Measurements from ENCODE around the gene OR6P1. TPM values are rescaled to one million over a fixed set of nuclear protein-coding genes. Genes with fewer than 3 reads are reported as not detected.

OR6P1 gene, protein sequence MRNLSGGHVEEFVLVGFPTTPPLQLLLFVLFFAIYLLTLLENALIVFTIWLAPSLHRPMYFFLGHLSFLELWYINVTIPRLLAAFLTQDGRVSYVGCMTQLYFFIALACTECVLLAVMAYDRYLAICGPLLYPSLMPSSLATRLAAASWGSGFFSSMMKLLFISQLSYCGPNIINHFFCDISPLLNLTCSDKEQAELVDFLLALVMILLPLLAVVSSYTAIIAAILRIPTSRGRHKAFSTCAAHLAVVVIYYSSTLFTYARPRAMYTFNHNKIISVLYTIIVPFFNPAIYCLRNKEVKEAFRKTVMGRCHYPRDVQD
- total RNA-seq, result not detected in 2 replicates

DNA sequence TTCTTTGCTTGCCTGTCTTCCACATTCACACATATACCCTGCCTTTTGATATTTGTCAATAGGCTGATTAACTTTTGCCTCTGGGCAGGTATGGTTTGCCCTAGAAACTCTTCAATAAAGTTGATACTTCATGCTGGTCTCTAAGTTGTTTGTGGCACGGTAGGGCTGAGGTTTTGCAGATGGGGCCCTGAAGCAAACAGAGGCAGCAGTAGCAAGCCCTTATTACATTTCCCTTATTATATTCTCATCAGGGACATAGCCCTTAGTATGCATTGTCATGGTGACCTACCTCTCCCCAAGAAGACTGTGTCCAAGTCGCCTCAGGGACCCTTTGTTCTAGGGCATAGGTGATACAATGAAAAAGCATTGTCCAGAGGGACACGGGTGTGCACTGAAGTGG is at the start of gene OR6P1:
Gene OR6P1 (minus strand): TSS at position 101 of the 400 bp plus-strand sequence. CDS start 6,976 bp downstream, outside the sequence.

DNA sequence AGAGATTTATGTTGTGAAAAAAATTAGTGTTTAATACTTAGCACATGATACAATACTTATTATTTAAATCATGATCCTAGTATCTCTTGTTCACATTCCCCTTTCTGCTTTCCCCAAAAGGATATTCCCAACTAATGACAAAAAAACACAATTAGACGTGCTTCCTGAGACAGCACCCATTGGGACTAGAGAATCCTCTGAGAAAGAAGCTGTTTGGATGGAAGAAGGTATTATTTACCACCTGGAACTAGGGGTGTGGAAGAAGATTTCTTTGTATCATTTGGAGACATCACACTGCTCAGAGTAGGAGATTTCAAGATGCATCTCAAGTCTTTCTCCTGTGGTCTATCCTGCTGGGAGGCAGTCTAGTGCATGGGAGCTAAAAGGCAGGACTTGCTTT is 34.6 kb upstream of the OR6P1 start, which contains the start of gene OR10Z1:
Gene OR10Z1 (plus strand): TSS at position 301 of the 400 bp plus-strand sequence. CDS start 1,171 bp downstream, outside the sequence.

DNA sequence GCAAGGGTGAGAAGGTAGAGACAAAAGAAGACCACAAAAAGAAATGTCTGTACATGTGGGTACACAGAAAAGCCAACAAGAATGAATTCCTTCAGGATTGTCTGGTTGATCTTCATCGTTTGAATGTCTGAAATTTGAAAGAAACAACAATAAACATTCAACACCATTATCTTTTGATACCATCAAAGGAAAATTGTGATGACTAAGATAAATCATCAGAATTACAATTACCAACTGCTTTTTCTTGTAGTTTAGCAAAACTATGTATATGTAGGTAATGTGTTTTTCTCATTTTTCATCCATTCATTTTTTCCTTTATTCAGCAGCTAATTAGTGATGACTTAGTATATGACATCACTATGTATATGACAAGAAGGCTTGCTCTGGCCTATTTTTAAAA is 9.4 kb upstream of the OR6P1 start, which contains the start of gene OR10X1:
Gene OR10X1 (minus strand): TSS at position 167 of the 400 bp plus-strand sequence. CDS start 0 bp downstream, at position 167.

DNA sequence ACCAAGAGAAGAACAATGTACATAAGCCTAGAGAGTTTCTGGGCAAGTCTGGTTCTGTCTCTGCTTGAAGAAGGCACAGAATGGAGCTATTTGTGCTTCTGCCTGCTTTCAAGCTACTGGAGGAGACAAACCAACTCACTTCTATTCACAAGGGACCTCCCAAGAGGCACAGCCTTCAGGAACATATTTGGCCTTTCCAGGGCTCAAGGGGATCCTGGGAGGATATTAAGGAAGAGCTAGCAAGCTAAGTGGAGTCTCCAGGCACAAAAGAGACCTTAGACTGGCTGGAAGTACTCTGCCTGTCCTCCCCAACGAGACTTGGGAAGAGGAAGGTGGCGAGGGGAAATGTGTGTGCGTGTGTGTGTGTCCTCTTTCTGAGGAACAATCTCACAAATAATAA is 16.0 kb downstream of the OR6P1 start, which contains the start of gene OR6Y1:
Gene OR6Y1 (minus strand): TSS at position 54 of the 400 bp plus-strand sequence. CDS start 6,300 bp downstream, outside the sequence.

Other genes with a start within 250 kb of the OR6P1 start
- not detected in 2 replicates for gene CD1B, start 239.0 kb downstream of the OR6P1 start, total RNA-seq
- not detected in 2 replicates for gene CD1E, start 216.7 kb downstream of the OR6P1 start, total RNA-seq
- not detected in 2 replicates for gene OR10T2, start 171.1 kb downstream of the OR6P1 start, total RNA-seq
- not detected in 2 replicates for gene OR10K2, start 144.3 kb downstream of the OR6P1 start, total RNA-seq
- gene OR10K1, start 108.7 kb downstream of the OR6P1 start, total RNA-seq, result not detected in 2 replicates
- not detected in 2 replicates for gene OR10R2, start 98.4 kb downstream of the OR6P1 start, total RNA-seq
- not detected in 2 replicates for gene OR6Y1, start 16.2 kb downstream of the OR6P1 start, total RNA-seq
- gene OR10X1, start 9.3 kb upstream of the OR6P1 start, total RNA-seq, result not detected in 2 replicates
- gene OR10Z1, start 34.7 kb upstream of the OR6P1 start, total RNA-seq, result not detected in 2 replicates
- under 0.01 and 0.10 TPM in 2 replicates for gene SPTA1, start 116.1 kb upstream of the OR6P1 start, total RNA-seq
- gene OR6K2, start 130.1 kb upstream of the OR6P1 start, total RNA-seq, result not detected in 2 replicates
- gene OR6K3, start 150.1 kb upstream of the OR6P1 start, total RNA-seq, result not detected in 2 replicates
- gene OR6K6, start 184.1 kb upstream of the OR6P1 start, total RNA-seq, result not detected in 2 replicates
- gene OR6N1, start 201.6 kb upstream of the OR6P1 start, total RNA-seq, result not detected in 2 replicates
- not detected in 2 replicates for gene OR6N2, start 210.6 kb upstream of the OR6P1 start, total RNA-seq